ENCODE data around the gene OR10H2. TPM values are rescaled to one million over a fixed set of nuclear protein-coding genes. Genes with fewer than 3 reads are reported as not detected.
"Not testable (repeated sequence)": the region's sequence is repeated elsewhere in the genome, so short reads cannot be mapped to it uniquely, and the experiment has no call there.

The OR10H2 gene
- total RNA-seq, 1 donor from 2014 or later = not detected

DNA sequence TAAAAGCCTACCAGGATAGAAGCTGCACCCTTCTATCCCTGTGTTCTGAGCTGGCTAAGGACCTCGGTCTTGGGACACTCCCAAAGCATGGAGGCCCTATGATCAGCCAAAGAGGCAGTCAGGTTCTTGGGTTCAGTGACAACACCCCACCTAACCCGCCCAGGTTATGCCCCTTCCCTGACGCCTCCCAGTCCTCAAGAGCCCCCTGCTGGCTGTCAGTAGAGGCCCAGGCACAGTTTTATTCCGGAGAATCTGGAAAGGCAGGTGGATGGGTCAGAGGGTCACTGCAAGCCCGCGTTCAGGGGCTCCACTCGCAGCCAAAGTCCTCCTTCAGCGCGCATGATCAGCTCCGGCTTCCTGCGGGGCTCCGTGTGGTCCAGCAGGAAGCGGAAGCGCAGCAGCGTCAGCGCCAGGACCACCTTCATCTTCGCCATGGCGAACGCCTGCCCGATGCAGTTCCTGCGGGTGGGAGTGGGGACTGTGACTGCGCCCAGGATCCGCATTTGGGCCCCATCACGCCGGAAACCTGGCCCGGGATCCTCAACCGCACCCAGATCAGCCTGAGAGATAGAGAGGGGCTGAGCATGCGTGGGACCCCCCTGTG is 32.2 kb downstream of the OR10H2 start:
- TF ChIP-seq CTCF (conservative IDR thresholded peaks at IDR 0.05; ENCODE audit: low read depth, low read length) = peak; percentile 27
- no peak overlapping the region for H3K4me3 ChIP-seq (ENCODE audit: low read depth, low read length)
- no peak for DNase-seq (ENCODE audit: low read depth)

DNA sequence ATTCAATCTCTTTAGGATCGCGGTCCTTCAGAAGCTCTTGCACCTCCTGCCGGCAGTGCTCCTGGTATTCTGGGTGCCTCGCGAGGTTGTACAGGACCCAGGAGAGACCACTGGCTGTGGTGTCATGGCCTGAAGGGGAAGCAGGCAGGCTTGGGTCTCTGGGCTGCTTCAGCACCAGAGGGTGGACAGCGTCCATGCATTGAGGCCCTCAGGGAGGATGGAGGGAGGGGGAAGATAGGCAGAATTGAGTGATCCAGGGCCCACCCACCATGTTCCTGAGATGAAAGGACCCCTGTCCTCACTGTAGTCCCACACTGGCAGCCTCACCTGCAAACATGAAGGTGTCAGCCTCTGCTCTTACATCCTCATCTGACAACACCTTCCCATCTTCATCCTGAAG is 41.8 kb downstream of the OR10H2 start:
- TF ChIP-seq CTCF (conservative IDR thresholded peaks at IDR 0.05; ENCODE audit: low read depth, low read length) = no peak
- DNase-seq (ENCODE audit: low read depth) = no peak
- H3K4me3 ChIP-seq (ENCODE audit: low read depth, low read length) = no peak overlapping the region

DNA sequence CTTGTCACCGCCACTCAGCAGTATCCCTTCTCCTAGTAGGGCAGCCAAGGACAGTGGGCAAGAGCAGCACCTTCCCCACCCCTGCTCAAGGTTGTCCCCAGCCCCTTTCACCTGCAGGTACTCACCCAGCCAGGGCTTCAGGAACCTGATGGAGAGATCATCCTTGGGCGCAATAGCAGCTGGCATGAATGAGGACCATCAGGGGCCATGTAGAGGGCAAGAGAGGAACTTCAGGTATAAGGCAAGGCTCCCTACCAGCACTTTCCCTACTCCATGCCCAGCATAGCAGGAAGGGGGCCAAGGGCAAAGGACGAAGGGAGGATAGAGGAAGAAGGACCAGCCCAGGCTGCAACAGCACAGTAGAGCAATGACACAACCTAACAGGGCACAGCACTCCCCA is 46.3 kb downstream of the OR10H2 start:
- not testable (repeated sequence) for H3K4me3 ChIP-seq (ENCODE audit: low read depth, low read length); DNase-seq (ENCODE audit: low read depth)

GRCh38 chr19:15775249-15775648 is 47.4 kb downstream of the OR10H2 start:
- DNase-seq (ENCODE audit: low read depth) = no peak
- H3K4me3 ChIP-seq (ENCODE audit: low read depth, low read length) = no peak overlapping the region
- no peak for TF ChIP-seq CTCF (conservative IDR thresholded peaks at IDR 0.05; ENCODE audit: low read depth, low read length)

GRCh38 chr19:15776264-15776663 is 48.4 kb downstream of the OR10H2 start:
- DNase-seq (ENCODE audit: low read depth) = no peak
- TF ChIP-seq CTCF (conservative IDR thresholded peaks at IDR 0.05; ENCODE audit: low read depth, low read length) = no peak
- no peak overlapping the region for H3K4me3 ChIP-seq (ENCODE audit: low read depth, low read length)

- TF ChIP-seq CTCF (conservative IDR thresholded peaks at IDR 0.05; ENCODE audit: low read depth, low read length) = no peak
- DNase-seq (ENCODE audit: low read depth) = no peak
- no peak overlapping the region for H3K4me3 ChIP-seq (ENCODE audit: low read depth, low read length)
Measured at GRCh38 chr19:15776991-15777970, 49.5 kb downstream of the OR10H2 start.

Other genes with a start within 250 kb of the OR10H2 start
- not detected in 2 replicates for gene PGLYRP2, start 248.5 kb upstream of the OR10H2 start, total RNA-seq
- gene CYP4F22, start 219.5 kb upstream of the OR10H2 start, total RNA-seq = not detected in 2 replicates
- gene CYP4F8, start 112.8 kb upstream of the OR10H2 start, total RNA-seq = not detected in 2 replicates
- not detected in 2 replicates for gene CYP4F3, start 87.1 kb upstream of the OR10H2 start, total RNA-seq
- not detected in 2 replicates for gene CYP4F12, start 54.9 kb upstream of the OR10H2 start, total RNA-seq
- not detected in 2 replicates for gene OR10H3, start 10.0 kb downstream of the OR10H2 start, total RNA-seq
- gene OR10H5, start 59.6 kb downstream of the OR10H2 start, total RNA-seq = not detected in 2 replicates
- gene OR10H1, start 87.6 kb downstream of the OR10H2 start, total RNA-seq = not detected in 2 replicates
- gene CYP4F2, start 170.1 kb downstream of the OR10H2 start, total RNA-seq = not detected in 2 replicates
- not detected in 2 replicates for gene CYP4F11, start 206.5 kb downstream of the OR10H2 start, total RNA-seq
- gene OR10H4, start 221.0 kb downstream of the OR10H2 start, total RNA-seq = not detected in 2 replicates